Anterior cingulate cortex (tissue), 58 donors: Measurements from ENCODE around the gene PAK4.
"Not testable (repeated sequence)": the region's sequence is repeated elsewhere in the genome, so short reads cannot be mapped to it uniquely, and the experiment has no call there.

Experiments used
- DNase-seq, 58 donors: peaks; one replicate each; lab custom pipeline; 2025; lab: John Stamatoyannopoulos, UW

The PAK4 gene

DNA sequence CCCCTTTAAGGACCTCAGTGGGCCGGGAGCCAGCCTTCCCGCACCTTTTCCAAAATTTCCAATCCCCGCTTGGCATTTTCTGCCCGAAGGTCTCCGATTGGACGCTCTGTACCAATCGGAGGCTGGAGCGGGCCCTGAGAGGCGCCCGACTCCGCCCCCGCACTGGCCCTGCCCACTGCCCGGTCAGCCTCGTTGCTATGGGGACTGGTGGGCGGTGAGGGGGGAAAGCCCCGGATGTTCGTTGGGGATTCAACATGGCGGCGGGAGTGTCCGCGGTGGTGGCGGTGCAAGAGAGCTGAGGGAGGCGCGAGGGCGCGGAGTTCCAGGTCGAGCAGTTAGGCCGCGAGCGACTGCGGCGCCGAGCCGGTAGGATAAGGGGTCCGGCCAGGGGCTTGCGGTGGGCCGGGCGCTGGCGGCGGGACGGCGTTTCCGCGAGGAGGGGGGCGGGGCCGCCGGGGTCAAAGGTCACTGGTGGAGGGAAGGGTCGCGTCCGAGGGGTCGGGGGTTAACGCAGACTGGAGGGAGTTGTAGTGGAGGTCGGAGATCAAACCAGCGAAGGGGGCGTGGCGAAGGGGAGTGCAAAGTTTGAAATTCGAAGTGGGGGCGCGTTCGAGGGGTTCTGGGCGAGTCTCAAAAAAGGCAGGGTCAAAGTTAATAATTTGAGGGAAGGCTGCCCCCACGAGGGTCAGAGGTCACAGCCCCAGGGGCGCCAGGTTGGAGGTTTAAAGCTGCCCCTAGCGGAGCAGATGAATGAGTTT, at the start of gene PAK4:
Gene PAK4, plus strand, starts transcription at position 233 of the 758 bp plus-strand sequence. CDS start 43,768 bp downstream, outside the sequence.
- peak; percentile 53 to 98 (median 95) for DNase-seq

- DNase-seq: no peak
These were observed 48.3 kb upstream of the PAK4 start for GRCh38 chr19:39077323-39077722.

DNA sequence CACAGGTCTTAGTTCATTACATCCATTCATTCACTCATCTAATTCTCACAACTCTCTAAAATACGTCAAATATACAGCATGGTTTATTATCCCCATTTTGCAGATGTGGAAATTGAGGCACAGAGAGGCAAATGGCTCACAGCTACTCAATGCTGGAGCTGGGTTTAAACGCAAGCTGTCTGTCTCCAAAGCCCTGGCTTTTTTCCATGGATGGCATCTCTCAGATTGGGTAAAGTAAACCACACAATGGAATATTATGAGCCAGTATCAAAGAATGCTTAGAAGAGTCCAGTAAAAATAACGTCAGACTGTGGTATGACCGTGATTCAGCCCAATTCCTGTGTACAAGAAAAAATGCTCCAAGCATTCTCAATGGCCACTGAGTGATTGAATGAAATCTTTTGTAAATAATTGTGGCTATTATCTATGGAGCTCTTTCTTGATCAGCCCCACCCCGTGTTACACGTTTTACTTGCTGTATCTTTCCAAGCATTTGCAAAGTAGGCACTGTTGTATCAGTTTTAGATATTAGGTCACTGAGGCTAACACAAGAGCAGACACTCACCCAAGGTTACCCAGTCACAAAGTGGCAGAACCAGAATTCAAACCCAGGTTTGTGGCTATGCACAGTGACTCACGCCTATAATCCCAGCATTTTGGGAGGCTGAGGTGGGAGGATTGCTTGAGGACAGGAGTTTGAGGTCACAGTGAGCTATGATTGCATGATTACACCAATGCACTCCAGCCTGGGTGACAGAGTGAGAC, 47.0 kb upstream of the PAK4 start:
- DNase-seq: peak in 27 of 58 donors; percentile 6 to 89 (median 42)

DNA sequence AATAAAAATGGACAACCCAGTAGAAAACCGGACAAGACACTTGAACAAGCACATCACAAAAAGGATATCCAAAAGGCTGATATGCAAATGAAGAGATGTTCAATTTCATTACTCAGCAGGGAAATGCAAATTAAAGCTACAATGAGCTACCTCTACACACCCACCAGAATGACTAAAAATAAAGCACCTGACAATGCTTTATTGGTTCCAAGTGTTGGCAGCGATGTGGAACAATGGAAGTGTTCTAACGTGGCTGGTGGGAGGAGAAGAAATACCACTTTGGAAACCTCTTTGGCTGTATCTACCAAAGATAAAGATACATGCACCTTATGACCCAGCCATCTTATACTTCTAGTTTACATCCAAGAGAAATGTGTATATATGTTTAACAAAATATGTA, 45.2 kb upstream of the PAK4 start:
- no peak for DNase-seq

- DNase-seq: no peak
These were observed 43.4 kb upstream of the PAK4 start for GRCh38 chr19:39082167-39082566.

GRCh38 chr19:39082745-39083598, 42.6 kb upstream of the PAK4 start:
- DNase-seq: peak in 23 of 58 donors; percentile 2 to 60 (median 19)

DNA sequence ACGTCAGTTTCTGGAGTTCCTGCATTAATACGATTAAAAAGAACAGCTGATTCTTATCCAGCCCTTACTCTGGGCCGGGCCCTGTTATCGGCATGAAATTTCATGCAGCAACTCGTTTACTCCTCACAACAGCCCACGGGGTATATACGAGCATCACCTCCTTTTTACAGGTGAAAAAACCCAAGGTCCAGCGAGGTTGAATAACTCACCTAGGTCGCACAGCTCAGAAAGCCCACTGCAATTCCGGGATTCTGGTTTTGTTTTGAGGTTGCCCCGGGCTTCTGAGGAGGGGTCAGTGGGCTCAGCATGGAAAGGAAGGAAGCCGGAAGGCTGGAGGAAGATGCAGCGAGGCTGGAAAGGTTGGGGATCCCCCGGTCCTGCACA, 42.0 kb upstream of the PAK4 start:
- DNase-seq: no peak

- DNase-seq: peak in 8 of 58 donors; percentile 3 to 56 (median 21)
These were observed 41.4 kb upstream of the PAK4 start, which contains the start of gene ACP7 for GRCh38 chr19:39083983-39084731. Gene ACP7 (plus strand): TSS chr19:39084368. CDS start chr19:39085270, 902 bp downstream.

DNA sequence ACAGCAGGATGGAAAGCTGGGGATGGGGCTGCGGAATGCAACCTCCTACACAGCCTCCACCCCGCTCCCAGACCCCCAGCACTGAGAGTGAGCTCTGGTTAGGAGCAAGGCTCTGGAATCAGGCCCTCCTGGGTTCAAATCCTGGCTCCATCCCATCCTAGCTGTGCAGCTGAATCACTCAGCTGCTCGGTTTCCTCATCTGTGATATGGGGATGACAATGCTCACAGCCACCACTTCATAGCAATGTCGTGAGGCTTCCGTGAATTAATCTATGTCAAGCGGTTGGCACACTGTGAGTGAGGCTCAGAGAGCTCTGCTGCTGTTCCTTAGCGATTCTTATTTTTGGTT, 40.9 kb upstream of the PAK4 start:
- no peak for DNase-seq

- no peak for DNase-seq
These were observed 40.2 kb upstream of the PAK4 start for GRCh38 chr19:39085392-39085791.

DNA sequence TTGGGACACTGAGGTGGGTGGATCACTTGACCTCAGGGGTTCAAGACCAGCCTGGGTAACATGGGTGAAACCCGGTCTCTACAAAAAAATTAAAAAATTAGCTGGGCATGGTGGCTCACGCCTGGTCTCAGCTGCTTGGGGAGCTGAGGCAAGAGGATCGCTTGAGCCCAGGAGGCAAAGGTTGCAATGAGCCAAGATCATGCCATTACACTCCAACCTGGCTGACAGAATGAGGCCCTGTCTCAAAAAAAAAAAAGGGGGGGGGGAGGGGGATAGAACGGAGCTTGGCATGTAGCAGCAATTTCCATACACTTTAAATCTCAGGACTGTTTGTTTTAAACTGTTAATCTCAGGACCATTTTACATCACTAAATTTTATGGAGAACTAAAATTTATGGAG, 39.2 kb upstream of the PAK4 start:
- no peak for DNase-seq

DNA sequence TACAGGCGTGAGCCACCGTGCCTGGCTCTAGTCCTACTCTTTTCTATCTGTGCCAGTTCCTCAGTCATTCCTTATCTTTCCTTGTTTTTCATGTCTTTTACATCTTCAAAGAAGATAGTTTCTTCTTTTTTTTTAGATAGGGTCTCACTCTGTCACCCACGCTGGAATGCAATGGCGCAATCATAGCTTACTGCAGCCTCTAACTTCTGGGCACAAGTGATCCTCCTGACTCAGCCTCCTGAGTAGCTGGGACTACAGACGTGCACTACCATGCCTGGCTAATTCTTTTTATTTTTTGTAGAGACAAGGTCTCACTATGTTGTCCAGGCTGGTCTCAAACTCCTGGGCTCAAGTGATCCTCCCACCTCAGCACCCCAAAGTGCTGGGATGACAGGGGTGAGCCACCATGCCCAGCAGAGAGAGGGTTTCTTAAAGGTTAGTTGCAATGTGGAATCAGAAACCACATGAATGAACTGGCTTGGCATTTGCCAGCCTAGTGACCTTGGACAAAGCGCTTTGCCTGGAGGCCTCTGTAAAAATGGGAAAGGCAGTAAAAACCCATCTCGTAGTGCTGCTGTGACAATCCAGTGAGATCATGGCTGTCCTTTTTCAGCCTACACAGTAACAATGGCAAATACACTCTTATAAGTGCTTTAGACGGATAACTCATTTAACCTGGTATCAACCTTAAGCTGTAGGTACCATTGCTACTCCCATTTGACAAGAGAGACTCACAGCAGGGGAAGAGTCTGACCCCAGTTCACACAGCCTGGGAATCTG, 37.5 kb upstream of the PAK4 start:
- DNase-seq: no peak

GRCh38 chr19:39090016-39090415, 35.6 kb upstream of the PAK4 start:
- DNase-seq: not testable (repeated sequence)

DNA sequence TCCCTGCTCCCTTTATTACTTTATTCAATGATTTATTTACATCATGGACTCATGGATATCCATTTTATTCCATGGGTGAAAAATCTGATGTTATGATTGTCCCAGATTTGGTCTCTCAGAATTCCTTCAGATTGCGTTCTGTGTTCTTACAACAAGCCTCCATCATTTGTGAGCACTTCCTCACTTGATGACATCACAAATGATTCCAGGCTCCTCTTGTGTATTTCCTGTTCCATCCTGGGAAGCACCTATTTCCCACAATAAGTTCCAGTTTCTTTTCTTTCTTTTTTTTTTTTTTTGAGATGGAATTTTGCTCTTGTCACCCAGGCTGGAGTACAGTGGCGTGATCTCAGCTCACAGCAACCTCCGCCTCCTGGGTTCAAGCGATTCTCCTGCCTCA, 34.7 kb upstream of the PAK4 start:
- DNase-seq: no peak

- DNase-seq: not testable (repeated sequence)
These were observed 29.6 kb upstream of the PAK4 start for GRCh38 chr19:39095799-39096540.

DNA sequence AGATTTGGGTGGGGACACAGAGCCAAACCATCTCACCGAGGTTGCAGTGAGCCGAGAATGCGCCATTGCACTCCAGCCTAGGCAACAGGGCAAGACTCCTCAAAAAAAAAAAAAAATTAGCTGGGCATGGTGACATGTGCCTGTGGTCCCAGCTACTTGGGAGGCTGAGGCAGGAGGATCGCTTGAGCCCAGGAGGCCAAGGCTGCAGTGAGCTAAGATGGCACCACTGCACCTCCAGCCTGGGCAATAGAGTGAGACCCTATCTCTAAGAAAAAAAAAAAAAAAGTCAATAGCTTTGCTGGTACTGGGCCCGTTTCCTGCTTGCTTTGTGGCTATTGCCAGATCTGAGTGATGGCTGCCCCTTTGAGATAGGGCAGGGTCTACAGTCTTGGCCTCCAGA, 28.3 kb upstream of the PAK4 start:
- no peak for DNase-seq

DNA sequence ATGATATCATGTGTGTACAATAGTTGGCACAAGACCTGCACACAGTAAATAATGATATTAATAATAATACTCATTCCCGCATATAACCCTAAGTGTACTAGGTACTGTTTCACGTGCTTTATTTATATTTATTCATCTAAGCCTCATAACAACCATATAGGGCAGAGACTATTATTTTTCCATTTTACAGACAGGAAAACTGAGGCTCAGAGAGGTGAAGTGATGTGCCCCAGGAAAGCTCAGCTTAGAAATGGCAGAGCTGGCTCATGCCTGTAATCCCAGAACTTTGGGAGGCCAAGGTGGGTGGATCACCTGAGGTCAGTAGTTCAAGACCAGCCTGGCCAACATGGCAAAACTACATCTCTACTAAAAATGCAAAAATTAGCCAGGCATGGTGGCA, 27.9 kb upstream of the PAK4 start:
- DNase-seq: no peak
